ENCODE results near the gene CHD9. TPM values are rescaled to one million over a fixed set of nuclear protein-coding genes. Genes with fewer than 3 reads are reported as not detected.

Gene CHD9
- total and polyA plus RNA-seq, 9 donors = 22.6 to 94.8 (median 46.8) TPM

DNA sequence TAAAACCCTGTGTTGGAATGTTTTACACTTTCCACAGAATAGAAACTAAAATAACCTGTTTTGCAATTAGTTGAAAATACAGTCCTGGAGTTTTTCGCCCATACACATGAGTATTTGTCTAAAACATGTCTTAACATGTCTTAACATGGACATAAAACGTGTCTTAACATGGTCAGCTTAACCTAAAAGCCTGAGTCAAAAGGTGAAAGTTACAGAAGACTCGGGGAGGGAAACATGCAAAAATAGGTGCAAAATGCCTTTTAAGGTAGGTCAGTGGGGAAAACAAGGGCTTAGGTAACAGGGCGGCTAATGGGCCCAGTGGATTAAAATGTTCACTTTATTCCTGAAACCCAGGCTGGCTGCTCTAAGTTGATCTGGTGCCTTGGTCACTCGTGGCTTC lies 323.3 kb downstream of the CHD9 start:
- no peak overlapping the region for H3K27ac ChIP-seq (ENCODE audit: low read length)
- no peaks in the 10 kb centered on the region for H3K9me3 ChIP-seq (replicated peaks; ENCODE audit: control insufficient read depth, low read depth, low read length)
- peaks cover 13% of the 10 kb centered on the region for H3K27me3 ChIP-seq (ENCODE audit: control insufficient read depth, insufficient read depth, low read length)
- 0% methylated on average over 1 of the region's 5 CpGs for WGBS (ENCODE audit: insufficient coverage)
- no peak for DNase-seq
- H3K36me3 ChIP-seq (ENCODE audit: control insufficient read depth, insufficient read depth, low read length) = no peaks in the 10 kb centered on the region
- H3K4me1 ChIP-seq (ENCODE audit: control insufficient read depth, insufficient read depth, low read length) = peaks cover 3% of the 10 kb centered on the region
- H3K4me3 ChIP-seq (ENCODE audit: low read length) = no peak overlapping the region

Other genes starting within 250 kb of the CHD9 start
- 1.7 TPM for gene CHD9NB, start 2.1 kb upstream of the CHD9 start, total RNA-seq
- 1 to 10 TPM; 1.3 to 3.2 (median 2.0) TPM for gene CHD9NB, start 2.1 kb upstream of the CHD9 start, polyA plus RNA-seq (ENCODE audit: insufficient read depth in 1 of 8, insufficient read length in 8 of 8, low replicate concordance in 1 of 8)

All from muscle of leg (tissue), 11 donors.